ENCODE results near the gene LRRC55. TPM values are rescaled to one million over a fixed set of nuclear protein-coding genes. Genes with fewer than 3 reads are reported as not detected.

The LRRC55 gene
- total and polyA plus RNA-seq, 2 experiments from 2014 or later, result 0.15 to 1.5 TPM

DNA sequence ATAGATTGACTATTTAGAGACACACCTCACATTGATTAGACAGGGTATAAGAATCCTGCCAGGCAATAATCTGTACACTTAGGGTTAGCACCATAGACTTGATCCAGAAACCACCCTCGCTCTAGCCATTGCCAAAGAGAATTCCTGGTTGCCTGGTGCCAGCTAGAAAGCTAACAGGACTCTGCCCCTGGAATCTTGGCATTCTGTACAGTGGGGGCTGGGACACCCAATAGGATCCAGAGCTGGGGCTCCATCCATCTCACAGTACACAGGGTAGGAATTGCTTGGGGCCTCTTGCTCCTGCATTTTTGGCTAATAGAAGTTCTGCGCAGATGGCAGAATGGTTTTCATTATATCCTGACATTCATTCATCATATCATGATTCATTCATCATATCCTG lies 58.3 kb downstream of the LRRC55 start:
- no peaks in the 10 kb centered on the region; the same call in 1 of the 3 replicates for H3K9me3 Mint-ChIP-seq
- H3K9me2 ChIP-seq (ENCODE audit: insufficient read depth), result 0 out of 2 replicates have a peak, but pooled peaks cover 3% of the 10 kb centered on the region
- no peak overlapping the region for H3K4me3 Mint-ChIP-seq
- H3K4me1 Mint-ChIP-seq, result peaks cover 30% of the 10 kb centered on the region
- H3K36me3 Mint-ChIP-seq (ENCODE audit: low read depth), result no peaks in the 10 kb centered on the region
- ATAC-seq, result no peak
- peaks cover 18% of the 10 kb centered on the region for H3K4me1 ChIP-seq (ENCODE audit: insufficient read depth)
- no peak overlapping the region for H3K4me2 ChIP-seq
- DNase-seq (ENCODE audit: low spot score), result no peak
- no peak overlapping the region for H3K27ac Mint-ChIP-seq
- H4K20me1 ChIP-seq (replicated peaks; ENCODE audit: insufficient read depth), result no peaks in the 10 kb centered on the region
- H3K4me3 ChIP-seq, result no peak overlapping the region
- H3K36me3 ChIP-seq (ENCODE audit: insufficient read depth), result no peaks in the 10 kb centered on the region
- H3K27me3 Mint-ChIP-seq (ENCODE audit: insufficient read depth, low read depth, poor library complexity), result peaks cover 3% of the 10 kb centered on the region
- no peaks in the 10 kb centered on the region for H3K27me3 ChIP-seq (ENCODE audit: insufficient read depth)
- H2AFZ ChIP-seq, result peak overlapping the region; percentile 73; the same call in 1 of the 2 replicates
- no peaks in the 10 kb centered on the region for H3F3A ChIP-seq (replicated peaks; ENCODE audit: low read depth)
- TF ChIP-seq JUNB (IDR thresholded peaks at IDR 0.05; ENCODE audit: unreplicated experiment) (no peak), ZNF331 (CRISPR knock-in tag; IDR thresholded peaks at IDR 0.05; ENCODE audit: low read depth) (no peak), CREB1 (CRISPR knock-in tag; IDR thresholded peaks at IDR 0.05; ENCODE audit: low read depth) (no peak), EZH2 (IDR thresholded peaks at IDR 0.05; ENCODE audit: low read depth, unreplicated experiment) (no peak), ZNF114 (CRISPR knock-in tag; IDR thresholded peaks at IDR 0.05) (no peak), NANOG (IDR thresholded peaks at IDR 0.05; ENCODE audit: borderline replicate concordance) (no peak), POLR2AphosphoS5 (IDR thresholded peaks at IDR 0.05; ENCODE audit: low read depth) (no peak), ZNF462 (CRISPR knock-in tag; IDR thresholded peaks at IDR 0.05) (no peak), STAT1 (IDR thresholded peaks at IDR 0.05; ENCODE audit: unreplicated experiment) (no peak)
- TF ChIP-seq, protein P1, sequence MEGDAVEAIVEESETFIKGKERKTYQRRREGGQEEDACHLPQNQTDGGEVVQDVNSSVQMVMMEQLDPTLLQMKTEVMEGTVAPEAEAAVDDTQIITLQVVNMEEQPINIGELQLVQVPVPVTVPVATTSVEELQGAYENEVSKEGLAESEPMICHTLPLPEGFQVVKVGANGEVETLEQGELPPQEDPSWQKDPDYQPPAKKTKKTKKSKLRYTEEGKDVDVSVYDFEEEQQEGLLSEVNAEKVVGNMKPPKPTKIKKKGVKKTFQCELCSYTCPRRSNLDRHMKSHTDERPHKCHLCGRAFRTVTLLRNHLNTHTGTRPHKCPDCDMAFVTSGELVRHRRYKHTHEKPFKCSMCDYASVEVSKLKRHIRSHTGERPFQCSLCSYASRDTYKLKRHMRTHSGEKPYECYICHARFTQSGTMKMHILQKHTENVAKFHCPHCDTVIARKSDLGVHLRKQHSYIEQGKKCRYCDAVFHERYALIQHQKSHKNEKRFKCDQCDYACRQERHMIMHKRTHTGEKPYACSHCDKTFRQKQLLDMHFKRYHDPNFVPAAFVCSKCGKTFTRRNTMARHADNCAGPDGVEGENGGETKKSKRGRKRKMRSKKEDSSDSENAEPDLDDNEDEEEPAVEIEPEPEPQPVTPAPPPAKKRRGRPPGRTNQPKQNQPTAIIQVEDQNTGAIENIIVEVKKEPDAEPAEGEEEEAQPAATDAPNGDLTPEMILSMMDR (conservative IDR thresholded peaks at IDR 0.05; ENCODE audit: low read depth in 2 of 2), result no peak
- TF ChIP-seq, protein P2, sequence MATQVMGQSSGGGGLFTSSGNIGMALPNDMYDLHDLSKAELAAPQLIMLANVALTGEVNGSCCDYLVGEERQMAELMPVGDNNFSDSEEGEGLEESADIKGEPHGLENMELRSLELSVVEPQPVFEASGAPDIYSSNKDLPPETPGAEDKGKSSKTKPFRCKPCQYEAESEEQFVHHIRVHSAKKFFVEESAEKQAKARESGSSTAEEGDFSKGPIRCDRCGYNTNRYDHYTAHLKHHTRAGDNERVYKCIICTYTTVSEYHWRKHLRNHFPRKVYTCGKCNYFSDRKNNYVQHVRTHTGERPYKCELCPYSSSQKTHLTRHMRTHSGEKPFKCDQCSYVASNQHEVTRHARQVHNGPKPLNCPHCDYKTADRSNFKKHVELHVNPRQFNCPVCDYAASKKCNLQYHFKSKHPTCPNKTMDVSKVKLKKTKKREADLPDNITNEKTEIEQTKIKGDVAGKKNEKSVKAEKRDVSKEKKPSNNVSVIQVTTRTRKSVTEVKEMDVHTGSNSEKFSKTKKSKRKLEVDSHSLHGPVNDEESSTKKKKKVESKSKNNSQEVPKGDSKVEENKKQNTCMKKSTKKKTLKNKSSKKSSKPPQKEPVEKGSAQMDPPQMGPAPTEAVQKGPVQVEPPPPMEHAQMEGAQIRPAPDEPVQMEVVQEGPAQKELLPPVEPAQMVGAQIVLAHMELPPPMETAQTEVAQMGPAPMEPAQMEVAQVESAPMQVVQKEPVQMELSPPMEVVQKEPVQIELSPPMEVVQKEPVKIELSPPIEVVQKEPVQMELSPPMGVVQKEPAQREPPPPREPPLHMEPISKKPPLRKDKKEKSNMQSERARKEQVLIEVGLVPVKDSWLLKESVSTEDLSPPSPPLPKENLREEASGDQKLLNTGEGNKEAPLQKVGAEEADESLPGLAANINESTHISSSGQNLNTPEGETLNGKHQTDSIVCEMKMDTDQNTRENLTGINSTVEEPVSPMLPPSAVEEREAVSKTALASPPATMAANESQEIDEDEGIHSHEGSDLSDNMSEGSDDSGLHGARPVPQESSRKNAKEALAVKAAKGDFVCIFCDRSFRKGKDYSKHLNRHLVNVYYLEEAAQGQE (IDR thresholded peaks at IDR 0.05; ENCODE audit: unreplicated experiment), result no peak
- TF ChIP-seq, protein P3, sequence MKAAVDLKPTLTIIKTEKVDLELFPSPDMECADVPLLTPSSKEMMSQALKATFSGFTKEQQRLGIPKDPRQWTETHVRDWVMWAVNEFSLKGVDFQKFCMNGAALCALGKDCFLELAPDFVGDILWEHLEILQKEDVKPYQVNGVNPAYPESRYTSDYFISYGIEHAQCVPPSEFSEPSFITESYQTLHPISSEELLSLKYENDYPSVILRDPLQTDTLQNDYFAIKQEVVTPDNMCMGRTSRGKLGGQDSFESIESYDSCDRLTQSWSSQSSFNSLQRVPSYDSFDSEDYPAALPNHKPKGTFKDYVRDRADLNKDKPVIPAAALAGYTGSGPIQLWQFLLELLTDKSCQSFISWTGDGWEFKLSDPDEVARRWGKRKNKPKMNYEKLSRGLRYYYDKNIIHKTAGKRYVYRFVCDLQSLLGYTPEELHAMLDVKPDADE (IDR thresholded peaks at IDR 0.05), result no peak
- no peaks in the 10 kb centered on the region for H3K79me2 ChIP-seq (replicated peaks; ENCODE audit: insufficient read depth)
- H3K27ac ChIP-seq (ENCODE audit: low read depth), result no peak overlapping the region
